Esophagus squamous epithelium (tissue), 5 donors: ENCODE results near the gene PON2. TPM values are rescaled to one million over a fixed set of nuclear protein-coding genes. Genes with fewer than 3 reads are reported as not detected.
"Not testable (repeated sequence)": the region's sequence is repeated elsewhere in the genome, so short reads cannot be mapped to it uniquely, and the experiment has no call there.

Experiments used
- DNase-seq: peaks from one replicate; lab custom pipeline; 2025; lab: John Stamatoyannopoulos, UW
- H3K27ac ChIP-seq, 4 donors: fragments of 200-600 bp; sonication (generic); one replicate each; pipeline ENCODE4 v1.5.1; 2016 to 2019; ENCODE audit warnings: mild to moderate bottlenecking in 1 of 4
- H3K27me3 ChIP-seq, 4 donors: fragments of 200-600 bp; sonication (generic); 1 replicate in 3 of 4; 2 replicates in 1 of 4; pipeline versions ENCODE4 v1.5.1 to v1.6.0; 2017 to 2021; ENCODE audit warnings: antibody characterized with exemption in 1 of 4
- H3K36me3 ChIP-seq, 3 donors: fragments of 200-600 bp; sonication (generic); one replicate each; pipeline ENCODE4 v1.5.1; 2016 to 2019
- H3K4me1 ChIP-seq, 3 donors: fragments of 200-600 bp; sonication (generic); one replicate each; pipeline ENCODE4 v1.5.1; 2017 to 2019
- H3K4me3 ChIP-seq, 4 donors: fragments of 200-600 bp; sonication (generic); 1 replicate in 3 of 4; 2 replicates in 1 of 4; pipeline ENCODE4 v1.5.1; 2016 to 2019; ENCODE audit warnings: mild to moderate bottlenecking in 2 of 4, moderate library complexity in 1 of 4
- H3K9me3 ChIP-seq, 3 donors: fragments of 200-600 bp; sonication (generic); one replicate each; pipeline ENCODE4 v1.5.1; 2016 to 2019
- CTCF ChIP-seq, 6 experiments: fragments of 450-650 bp in 4 of 6; fragments of 200-600 bp in 2 of 6; sonication (generic) in 2 of 6; IDR thresholded peaks; one replicate each; pipeline ENCODE4 v1.5.1; 2016 to 2019; ENCODE audit warnings: antibody characterized with exemption in 6 of 6, mild to moderate bottlenecking in 4 of 6, moderate library complexity in 4 of 6
- POLR2A ChIP-seq, 4 donors: fragments of 450-650 bp; IDR thresholded peaks; one replicate each; pipeline ENCODE4 v1.6.1; 2017; ENCODE audit warnings: antibody characterized with exemption in 4 of 4, mild to moderate bottlenecking in 4 of 4, moderate library complexity in 3 of 4
- WGBS, 2 donors: methylation state at CpG; one replicate each; pipeline ENCODE4 v1.1.5; 2018; 5-methylcytosine and 5-hydroxymethylcytosine counted together
- intact Hi-C: fragments of 100-400 bp; cut with DNase I; formaldehyde crosslinking; loops from one replicate; pipeline ENCODE4 v1.15.0; 2022
- total RNA-seq, 4 donors: library from RNA; depleted of rRNA; stranded (reverse); fragments of >200 nt; gene quantifications; one replicate each; pipeline ENCODE4 v1.1.0, GENCODE V29; 2016
- donor health status: DM: yes; HTN: yes; CAD: no.

Gene PON2
- total RNA-seq, 4 donors from 2014 or later: 28.0 to 70.9 (median 52.3) TPM

DNA sequence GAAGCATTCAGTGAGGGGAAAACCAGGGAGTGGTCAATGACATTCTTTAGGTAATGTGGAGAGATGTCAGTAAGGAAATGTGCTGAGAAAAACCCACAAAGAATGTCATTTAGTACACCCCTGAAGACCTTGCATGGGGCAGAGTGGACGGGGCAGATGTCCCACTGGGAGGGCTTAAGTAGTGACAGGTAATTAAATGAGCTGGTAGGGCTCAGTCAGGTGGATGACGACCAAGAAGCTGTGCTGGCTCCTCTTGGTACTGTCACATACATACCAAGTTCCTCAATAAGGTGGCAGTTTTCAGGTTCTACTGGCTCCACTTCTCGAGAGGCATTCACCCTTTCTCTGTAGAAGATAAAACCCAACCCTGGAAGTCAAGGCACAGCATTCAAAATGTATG, 40.5 kb downstream of the PON2 start:
- no peaks in the 10 kb centered on the region for H3K9me3 ChIP-seq
- intact Hi-C loops: no loop called here
- no peak for DNase-seq
- H3K4me1 ChIP-seq: peaks cover 0 to 19% (median 0%) of the 10 kb centered on the region in 3 donors
- H3K36me3 ChIP-seq: no peaks in the 10 kb centered on the region
- 65 to 79% methylated on average over 3 of the region's 3 CpGs for WGBS, 2 donors
- H3K4me3 ChIP-seq: no peak overlapping the region
- no peak for TF ChIP-seq POLR2A (IDR thresholded peaks at IDR 0.05)
- peaks cover 0 to 19% (median 0%) of the 10 kb centered on the region in 4 donors for H3K27me3 ChIP-seq
- H3K27ac ChIP-seq: no peak overlapping the region

DNA sequence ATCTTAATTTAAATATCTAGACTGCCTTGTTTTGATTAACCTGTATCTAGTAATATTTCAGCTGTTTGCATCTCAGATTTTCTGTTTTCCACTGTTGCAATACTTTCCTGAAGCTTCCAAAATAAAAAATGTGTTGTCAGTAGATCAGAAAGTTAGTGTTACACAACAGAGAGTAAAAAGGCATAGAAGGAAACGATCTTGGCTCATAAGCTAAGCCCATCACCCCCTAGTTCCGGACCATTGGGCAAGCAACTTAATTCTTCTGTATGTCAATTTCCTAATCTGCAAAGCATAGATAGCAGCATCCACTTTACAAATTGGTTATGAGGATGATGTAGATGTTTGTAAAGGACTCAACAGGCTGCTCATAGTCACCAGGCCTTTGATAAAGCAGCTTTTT, 43.1 kb downstream of the PON2 start:
- TF ChIP-seq POLR2A (IDR thresholded peaks at IDR 0.05) (no peak), CTCF (IDR thresholded peaks at IDR 0.05) (no peak)
- peaks cover 0 to 11% (median 0%) of the 10 kb centered on the region in 3 donors for H3K4me1 ChIP-seq
- H3K9me3 ChIP-seq: peaks cover 0 to 9% (median 0%) of the 10 kb centered on the region in 3 donors
- no peak for DNase-seq
- H3K27ac ChIP-seq: no peak overlapping the region
- H3K4me3 ChIP-seq: no peak overlapping the region
- peaks cover 0 to 12% (median 0%) of the 10 kb centered on the region in 4 donors for H3K27me3 ChIP-seq
- no peaks in the 10 kb centered on the region for H3K36me3 ChIP-seq
- intact Hi-C loops: no loop called here
- WGBS, 2 donors: 55 to 69% methylated on average over 2 of the region's 2 CpGs

DNA sequence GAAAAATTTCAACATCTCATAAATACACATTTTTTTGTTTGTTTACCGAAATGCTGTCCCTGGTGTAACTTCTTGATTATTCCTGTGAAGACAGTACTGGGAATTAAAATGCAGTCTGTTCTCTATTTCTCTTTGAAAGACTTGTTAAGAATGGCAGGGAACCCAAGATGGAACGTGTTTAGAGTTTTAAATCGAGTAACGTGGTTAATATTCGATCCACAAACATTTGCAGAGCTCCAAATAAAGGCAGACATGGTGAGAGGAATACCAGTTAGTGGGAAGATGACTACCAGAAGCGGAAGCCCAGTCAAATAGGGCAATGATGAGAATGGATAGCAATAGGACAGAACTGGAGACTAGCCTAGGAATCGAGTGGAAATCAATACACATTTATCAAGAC, 45.3 kb downstream of the PON2 start:
- Histone ChIP-seq H3K4me3 (no peak overlapping the region), H3K4me1 (no peaks in the 10 kb centered on the region), H3K27ac (no peak overlapping the region), H3K27me3 (no peaks in the 10 kb centered on the region), H3K9me3 (peaks cover 0 to 9% (median 0%) of the 10 kb centered on the region in 3 donors), H3K36me3 (no peaks in the 10 kb centered on the region)
- 86 to 88% methylated on average over 7 of the region's 7 CpGs for WGBS, 2 donors
- DNase-seq: no peak
- TF ChIP-seq CTCF (IDR thresholded peaks at IDR 0.05): no peak
- no peak for TF ChIP-seq POLR2A (IDR thresholded peaks at IDR 0.05)
- intact Hi-C loops: no loop called here

- DNase-seq, H3K36me3 ChIP-seq, H3K9me3 ChIP-seq, intact Hi-C loops, H3K27me3 ChIP-seq, H3K4me1 ChIP-seq, H3K4me3 ChIP-seq, H3K27ac ChIP-seq: not testable (repeated sequence)
- 86% methylated on average over 1 of the region's 10 CpGs; no CpG with 5 or more reads in 1 of the 2 donors for WGBS, 2 donors
Observed at GRCh38 chr7:95379457-95379856, 55.4 kb downstream of the PON2 start.

GRCh38 chr7:95376632-95377400, 58.0 kb downstream of the PON2 start:
- intact Hi-C loops: no loop called here
- 79 to 95% methylated on average over 7 to 14 of the region's 18 CpGs for WGBS, 2 donors
- TF ChIP-seq POLR2A (IDR thresholded peaks at IDR 0.05): no peak
- no peak for TF ChIP-seq CTCF (IDR thresholded peaks at IDR 0.05)
- DNase-seq: no peak
- Histone ChIP-seq H3K36me3 (no peaks in the 10 kb centered on the region), H3K4me1 (no peaks in the 10 kb centered on the region), H3K27ac (no peak overlapping the region), H3K9me3 (peaks cover 0 to 9% (median 4%) of the 10 kb centered on the region in 3 donors), H3K27me3 (no peaks in the 10 kb centered on the region), H3K4me3 (no peak overlapping the region)

DNA sequence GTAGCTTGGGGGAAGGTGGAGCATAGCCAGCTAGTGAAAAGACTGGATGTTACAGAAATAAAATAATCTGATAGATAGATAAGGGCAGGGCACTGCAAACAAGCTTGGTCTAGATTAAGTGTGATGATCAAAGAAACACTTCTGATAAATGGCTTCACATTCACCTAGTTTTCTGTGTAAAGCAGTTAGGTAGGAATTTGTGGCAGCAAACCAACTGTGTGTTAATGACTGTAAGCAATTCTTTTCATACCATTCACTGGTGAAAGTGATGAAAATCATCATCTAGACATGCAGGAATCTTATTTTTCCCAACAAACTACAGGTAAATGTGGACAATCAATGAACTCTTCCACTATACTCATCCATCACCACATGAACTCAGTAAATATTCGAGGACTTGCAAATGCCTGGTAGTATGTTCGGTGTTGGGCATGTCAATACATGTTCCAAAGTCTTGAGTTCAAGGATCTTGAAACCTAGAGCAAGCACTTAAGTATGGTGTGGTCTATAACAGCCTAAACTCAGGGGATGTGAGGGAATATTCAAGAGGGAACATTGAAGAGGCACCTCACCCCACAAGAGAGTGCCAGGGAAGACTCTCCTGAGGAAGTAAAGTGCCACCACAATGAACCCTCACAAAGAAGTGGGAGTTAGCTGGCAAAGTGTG, 59.1 kb downstream of the PON2 start:
- peaks cover 0 to 9% (median 4%) of the 10 kb centered on the region in 3 donors for H3K9me3 ChIP-seq
- no peak for TF ChIP-seq CTCF (IDR thresholded peaks at IDR 0.05)
- TF ChIP-seq POLR2A (IDR thresholded peaks at IDR 0.05): no peak
- H3K27ac ChIP-seq: no peak overlapping the region
- no peaks in the 10 kb centered on the region for H3K36me3 ChIP-seq
- H3K27me3 ChIP-seq: no peaks in the 10 kb centered on the region
- DNase-seq: no peak
- intact Hi-C loops: no loop called here
- H3K4me3 ChIP-seq: no peak overlapping the region
- WGBS, 2 donors: 40 to 69% methylated on average over 1 to 2 of the region's 2 CpGs
- H3K4me1 ChIP-seq: no peaks in the 10 kb centered on the region
